ENCODE measurements around the gene MAPT.
"Not testable (repeated sequence)": the region's sequence is repeated elsewhere in the genome, so short reads cannot be mapped to it uniquely, and the experiment has no call there.

MAPT gene

DNA sequence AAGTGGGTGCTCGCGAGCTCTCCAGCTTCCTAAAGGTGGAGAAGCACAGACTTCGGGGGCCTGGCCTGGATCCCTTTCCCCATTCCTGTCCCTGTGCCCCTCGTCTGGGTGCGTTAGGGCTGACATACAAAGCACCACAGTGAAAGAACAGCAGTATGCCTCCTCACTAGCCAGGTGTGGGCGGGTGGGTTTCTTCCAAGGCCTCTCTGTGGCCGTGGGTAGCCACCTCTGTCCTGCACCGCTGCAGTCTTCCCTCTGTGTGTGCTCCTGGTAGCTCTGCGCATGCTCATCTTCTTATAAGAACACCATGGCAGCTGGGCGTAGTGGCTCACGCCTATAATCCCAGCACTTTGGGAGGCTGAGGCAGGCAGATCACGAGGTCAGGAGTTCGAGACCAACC is 102.8 kb downstream of the MAPT start:
- no peak for DNase-seq

DNA sequence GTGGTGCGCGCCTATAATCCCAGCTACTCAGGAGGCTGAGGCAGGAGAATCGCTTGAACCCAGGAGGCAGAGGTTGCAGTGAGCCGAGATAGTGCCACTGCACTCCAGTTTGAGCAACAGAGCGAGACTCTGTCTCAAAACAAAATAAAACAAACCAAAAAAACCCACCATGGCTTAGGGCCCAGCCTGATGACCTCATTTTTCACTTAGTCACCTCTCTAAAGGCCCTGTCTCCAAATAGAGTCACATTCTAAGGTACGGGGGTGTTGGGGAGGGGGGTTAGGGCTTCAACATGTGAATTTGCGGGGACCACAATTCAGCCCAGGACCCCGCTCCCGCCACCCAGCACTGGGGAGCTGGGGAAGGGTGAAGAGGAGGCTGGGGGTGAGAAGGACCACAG is 103.3 kb downstream of the MAPT start:
- no peak for DNase-seq

DNA sequence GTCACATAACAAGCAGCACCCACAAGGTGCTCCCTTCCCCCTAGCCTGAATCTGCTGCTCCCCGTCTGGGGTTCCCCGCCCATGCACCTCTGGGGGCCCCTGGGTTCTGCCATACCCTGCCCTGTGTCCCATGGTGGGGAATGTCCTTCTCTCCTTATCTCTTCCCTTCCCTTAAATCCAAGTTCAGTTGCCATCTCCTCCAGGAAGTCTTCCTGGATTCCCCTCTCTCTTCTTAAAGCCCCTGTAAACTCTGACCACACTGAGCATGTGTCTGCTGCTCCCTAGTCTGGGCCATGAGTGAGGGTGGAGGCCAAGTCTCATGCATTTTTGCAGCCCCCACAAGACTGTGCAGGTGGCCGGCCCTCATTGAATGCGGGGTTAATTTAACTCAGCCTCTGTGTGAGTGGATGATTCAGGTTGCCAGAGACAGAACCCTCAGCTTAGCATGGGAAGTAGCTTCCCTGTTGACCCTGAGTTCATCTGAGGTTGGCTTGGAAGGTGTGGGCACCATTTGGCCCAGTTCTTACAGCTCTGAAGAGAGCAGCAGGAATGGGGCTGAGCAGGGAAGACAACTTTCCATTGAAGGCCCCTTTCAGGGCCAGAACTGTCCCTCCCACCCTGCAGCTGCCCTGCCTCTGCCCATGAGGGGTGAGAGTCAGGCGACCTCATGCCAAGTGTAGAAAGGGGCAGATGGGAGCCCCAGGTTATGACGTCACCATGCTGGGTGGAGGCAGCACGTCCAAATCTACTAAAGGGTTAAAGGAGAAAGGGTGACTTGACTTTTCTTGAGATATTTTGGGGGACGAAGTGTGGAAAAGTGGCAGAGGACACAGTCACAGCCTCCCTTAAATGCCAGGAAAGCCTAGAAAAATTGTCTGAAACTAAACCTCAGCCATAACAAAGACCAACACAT is 104.9 kb downstream of the MAPT start, which contains the start of gene STH:
STH (plus strand) TSS at position 264 of the 913 bp plus-strand sequence; CDS start at position 294, 30 bp downstream.
- no peak for DNase-seq

- DNase-seq: peak; percentile 52
Measured at GRCh38 chr17:45999900-46000290, 105.5 kb downstream of the MAPT start.

DNA sequence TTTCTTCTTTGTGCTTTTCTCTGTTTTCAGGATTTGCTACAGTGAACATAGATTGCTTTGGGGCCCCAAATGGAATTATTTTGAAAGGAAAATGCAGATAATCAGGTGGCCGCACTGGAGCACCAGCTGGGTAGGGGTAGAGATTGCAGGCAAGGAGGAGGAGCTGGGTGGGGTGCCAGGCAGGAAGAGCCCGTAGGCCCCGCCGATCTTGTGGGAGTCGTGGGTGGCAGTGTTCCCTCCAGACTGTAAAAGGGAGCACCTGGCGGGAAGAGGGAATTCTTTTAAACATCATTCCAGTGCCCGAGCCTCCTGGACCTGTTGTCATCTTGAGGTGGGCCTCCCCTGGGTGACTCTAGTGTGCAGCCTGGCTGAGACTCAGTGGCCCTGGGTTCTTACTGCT is 105.9 kb downstream of the MAPT start:
- DNase-seq: peak; percentile 46

- no peak for DNase-seq
Measured at GRCh38 chr17:46000757-46001156, 106.4 kb downstream of the MAPT start.

DNA sequence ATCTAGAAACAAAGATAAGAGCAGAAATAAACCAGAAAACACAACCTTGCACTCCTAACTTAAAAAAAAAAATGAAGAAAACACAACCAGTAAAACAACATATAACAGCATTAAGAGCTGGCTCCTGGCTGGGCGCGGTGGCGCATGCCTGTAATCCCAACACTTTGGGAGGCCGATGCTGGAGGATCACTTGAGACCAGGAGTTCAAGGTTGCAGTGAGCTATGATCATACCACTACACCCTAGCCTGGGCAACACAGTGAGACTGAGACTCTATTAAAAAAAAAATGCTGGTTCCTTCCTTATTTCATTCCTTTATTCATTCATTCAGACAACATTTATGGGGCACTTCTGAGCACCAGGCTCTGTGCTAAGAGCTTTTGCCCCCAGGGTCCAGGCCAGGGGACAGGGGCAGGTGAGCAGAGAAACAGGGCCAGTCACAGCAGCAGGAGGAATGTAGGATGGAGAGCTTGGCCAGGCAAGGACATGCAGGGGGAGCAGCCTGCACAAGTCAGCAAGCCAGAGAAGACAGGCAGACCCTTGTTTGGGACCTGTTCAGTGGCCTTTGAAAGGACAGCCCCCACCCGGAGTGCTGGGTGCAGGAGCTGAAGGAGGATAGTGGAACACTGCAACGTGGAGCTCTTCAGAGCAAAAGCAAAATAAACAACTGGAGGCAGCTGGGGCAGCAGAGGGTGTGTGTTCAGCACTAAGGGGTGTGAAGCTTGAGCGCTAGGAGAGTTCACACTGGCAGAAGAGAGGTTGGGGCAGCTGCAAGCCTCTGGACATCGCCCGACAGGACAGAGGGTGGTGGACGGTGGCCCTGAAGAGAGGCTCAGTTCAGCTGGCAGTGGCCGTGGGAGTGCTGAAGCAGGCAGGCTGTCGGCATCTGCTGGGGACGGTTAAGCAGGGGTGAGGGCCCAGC is 107.3 kb downstream of the MAPT start:
- no peak for DNase-seq

GRCh38 chr17:46002311-46002972 is 108.1 kb downstream of the MAPT start:
- peak; percentile 81 for DNase-seq

- DNase-seq: no peak
Measured at GRCh38 chr17:46002973-46003316, 108.6 kb downstream of the MAPT start.

- peak; percentile 62 for DNase-seq
Measured at GRCh38 chr17:46003907-46004748, 109.8 kb downstream of the MAPT start.

DNA sequence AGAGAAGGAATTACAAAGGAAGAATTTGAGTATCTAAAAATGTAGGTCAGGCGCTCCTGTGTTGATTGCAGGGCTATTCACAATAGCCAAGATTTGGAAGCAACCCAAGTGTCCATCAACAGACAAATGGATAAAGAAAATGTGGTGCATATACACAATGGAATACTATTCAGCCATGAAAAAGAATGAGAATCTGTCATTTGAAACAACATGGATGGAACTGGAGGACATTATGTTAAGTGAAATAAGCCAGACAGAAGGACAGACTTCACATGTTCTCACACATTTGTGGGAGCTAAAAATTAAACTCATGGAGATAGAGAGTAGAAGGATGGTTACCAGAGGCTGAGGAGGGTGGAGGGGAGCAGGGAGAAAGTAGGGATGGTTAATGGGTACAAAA is 111.7 kb downstream of the MAPT start:
- DNase-seq: not testable (repeated sequence)

DNA sequence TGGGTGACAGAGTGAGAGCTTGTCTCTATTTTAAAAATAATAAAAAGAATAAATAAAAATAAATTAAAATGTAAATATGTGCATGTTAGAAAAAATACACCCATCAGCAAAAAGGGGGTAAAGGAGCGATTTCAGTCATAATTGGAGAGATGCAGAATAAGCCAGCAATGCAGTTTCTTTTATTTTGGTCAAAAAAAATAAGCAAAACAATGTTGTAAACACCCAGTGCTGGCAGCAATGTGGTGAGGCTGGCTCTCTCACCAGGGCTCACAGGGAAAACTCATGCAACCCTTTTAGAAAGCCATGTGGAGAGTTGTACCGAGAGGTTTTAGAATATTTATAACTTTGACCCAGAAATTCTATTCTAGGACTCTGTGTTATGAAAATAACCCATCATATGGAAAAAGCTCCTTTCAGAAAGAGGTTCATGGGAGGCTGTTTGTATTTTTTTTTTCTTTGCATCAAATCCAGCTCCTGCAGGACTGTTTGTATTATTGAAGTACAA is 113.2 kb downstream of the MAPT start:
- DNase-seq: no peak

GRCh38 chr17:46008591-46008990 is 114.2 kb downstream of the MAPT start:
- DNase-seq: no peak

DNA sequence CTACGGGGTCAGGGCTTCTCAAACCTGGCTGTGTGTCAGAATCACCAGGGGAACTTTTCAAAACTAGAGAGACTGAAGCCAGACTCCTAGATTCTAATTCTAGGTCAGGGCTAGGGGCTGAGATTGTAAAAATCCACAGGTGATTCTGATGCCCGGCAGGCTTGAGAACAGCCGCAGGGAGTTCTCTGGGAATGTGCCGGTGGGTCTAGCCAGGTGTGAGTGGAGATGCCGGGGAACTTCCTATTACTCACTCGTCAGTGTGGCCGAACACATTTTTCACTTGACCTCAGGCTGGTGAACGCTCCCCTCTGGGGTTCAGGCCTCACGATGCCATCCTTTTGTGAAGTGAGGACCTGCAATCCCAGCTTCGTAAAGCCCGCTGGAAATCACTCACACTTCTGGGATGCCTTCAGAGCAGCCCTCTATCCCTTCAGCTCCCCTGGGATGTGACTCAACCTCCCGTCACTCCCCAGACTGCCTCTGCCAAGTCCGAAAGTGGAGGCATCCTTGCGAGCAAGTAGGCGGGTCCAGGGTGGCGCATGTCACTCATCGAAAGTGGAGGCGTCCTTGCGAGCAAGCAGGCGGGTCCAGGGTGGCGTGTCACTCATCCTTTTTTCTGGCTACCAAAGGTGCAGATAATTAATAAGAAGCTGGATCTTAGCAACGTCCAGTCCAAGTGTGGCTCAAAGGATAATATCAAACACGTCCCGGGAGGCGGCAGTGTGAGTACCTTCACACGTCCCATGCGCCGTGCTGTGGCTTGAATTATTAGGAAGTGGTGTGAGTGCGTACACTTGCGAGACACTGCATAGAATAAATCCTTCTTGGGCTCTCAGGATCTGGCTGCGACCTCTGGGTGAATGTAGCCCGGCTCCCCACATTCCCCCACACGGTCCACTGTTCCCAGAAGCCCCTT is 115.6 kb downstream of the MAPT start:
- no peak for DNase-seq

- DNase-seq: no peak
Measured at GRCh38 chr17:46010597-46011186, 116.3 kb downstream of the MAPT start.

- DNase-seq: no peak
Measured at GRCh38 chr17:46011711-46012505, 117.6 kb downstream of the MAPT start.

- DNase-seq: no peak
Measured at GRCh38 chr17:46012506-46013079, 118.2 kb downstream of the MAPT start.

DNA sequence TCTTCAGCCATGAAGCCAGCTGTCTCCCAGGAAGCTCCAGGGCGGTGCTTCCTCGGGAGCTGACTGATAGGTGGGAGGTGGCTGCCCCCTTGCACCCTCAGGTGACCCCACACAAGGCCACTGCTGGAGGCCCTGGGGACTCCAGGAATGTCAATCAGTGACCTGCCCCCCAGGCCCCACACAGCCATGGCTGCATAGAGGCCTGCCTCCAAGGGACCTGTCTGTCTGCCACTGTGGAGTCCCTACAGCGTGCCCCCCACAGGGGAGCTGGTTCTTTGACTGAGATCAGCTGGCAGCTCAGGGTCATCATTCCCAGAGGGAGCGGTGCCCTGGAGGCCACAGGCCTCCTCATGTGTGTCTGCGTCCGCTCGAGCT is 118.8 kb downstream of the MAPT start:
- DNase-seq: no peak

- no peak for DNase-seq
Measured at GRCh38 chr17:46013502-46014165, 119.3 kb downstream of the MAPT start.
